ENCODE measurements around the gene GALC. TPM values are rescaled to one million over a fixed set of nuclear protein-coding genes. Genes with fewer than 3 reads are reported as not detected.

The GALC gene
- total RNA-seq, 1 donor from 2014 or later, result 33.3 TPM

GRCh38 chr14:87967496-87967895, 25.5 kb downstream of the GALC start:
- no peak for DNase-seq (ENCODE audit: low read depth)
- no peak for TF ChIP-seq CTCF (IDR thresholded peaks at IDR 0.05; ENCODE audit: insufficient read depth, low read length, poor library complexity, severe bottlenecking)

DNA sequence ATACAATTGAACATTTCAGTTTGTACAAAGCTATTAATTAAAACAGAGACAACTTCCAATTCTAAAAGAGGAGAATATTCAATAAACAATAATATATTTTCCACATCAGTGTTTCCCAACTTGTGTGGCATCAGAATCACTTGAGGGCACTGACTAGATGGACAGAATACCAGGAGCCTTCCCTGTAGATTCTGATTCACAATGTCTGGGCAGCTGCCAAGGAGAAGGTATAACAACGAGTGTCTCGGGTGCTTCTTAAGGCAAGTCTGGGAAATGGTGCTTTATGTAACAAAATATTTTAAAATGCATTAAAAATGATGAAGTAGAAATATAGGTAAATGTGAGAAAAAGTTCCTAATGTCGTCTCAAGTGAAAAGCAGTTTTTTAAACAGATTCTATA, 26.2 kb downstream of the GALC start:
- no peak overlapping the region for H3K4me3 ChIP-seq (ENCODE audit: low read depth, low read length)
- no peak for DNase-seq (ENCODE audit: low read depth)
- TF ChIP-seq CTCF (IDR thresholded peaks at IDR 0.05; ENCODE audit: insufficient read depth, low read length, poor library complexity, severe bottlenecking), result no peak

More at GRCh38 chr14:87967496-87967895, 25.5 kb downstream of the GALC start:
- Histone ChIP-seq H3K4me3 (ENCODE audit: low read depth, low read length) (no peak overlapping the region), H3K27me3 (ENCODE audit: control insufficient read depth, insufficient read depth, low read length) (no peaks in the 10 kb centered on the region), H3K36me3 (ENCODE audit: control insufficient read depth, insufficient read depth, low read length) (no peaks in the 10 kb centered on the region)

DNA sequence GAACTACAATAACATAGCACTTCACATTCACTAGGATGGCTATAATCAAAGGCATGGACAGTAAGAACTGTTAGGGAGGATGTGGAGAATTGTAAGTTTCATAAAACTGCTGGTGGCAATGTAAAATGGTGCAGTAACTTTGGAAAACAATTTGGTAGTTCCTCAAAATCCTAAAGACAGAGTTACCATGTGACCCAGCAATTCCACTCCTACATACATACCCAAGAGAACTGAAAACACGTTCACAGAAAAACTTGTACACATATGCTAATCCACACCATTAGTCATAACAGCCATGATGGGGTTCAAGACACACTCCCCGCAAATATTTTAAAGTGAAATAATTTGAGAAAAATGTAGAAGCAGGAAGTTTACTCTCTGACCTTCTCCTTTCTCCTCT, 31.7 kb downstream of the GALC start:
- H3K36me3 ChIP-seq (ENCODE audit: control insufficient read depth, insufficient read depth, low read length), result no peaks in the 10 kb centered on the region
- H3K27me3 ChIP-seq (ENCODE audit: control insufficient read depth, insufficient read depth, low read length), result no peaks in the 10 kb centered on the region
- no peak overlapping the region for H3K4me3 ChIP-seq (ENCODE audit: low read depth, low read length)
- no peak for TF ChIP-seq CTCF (IDR thresholded peaks at IDR 0.05; ENCODE audit: insufficient read depth, low read length, poor library complexity, severe bottlenecking)
- DNase-seq (ENCODE audit: low read depth), result no peak

More for the DNA sequence above, 26.2 kb downstream of the GALC start:
- Histone ChIP-seq H3K27me3 (ENCODE audit: control insufficient read depth, insufficient read depth, low read length) (no peaks in the 10 kb centered on the region), H3K36me3 (ENCODE audit: control insufficient read depth, insufficient read depth, low read length) (no peaks in the 10 kb centered on the region)

DNA sequence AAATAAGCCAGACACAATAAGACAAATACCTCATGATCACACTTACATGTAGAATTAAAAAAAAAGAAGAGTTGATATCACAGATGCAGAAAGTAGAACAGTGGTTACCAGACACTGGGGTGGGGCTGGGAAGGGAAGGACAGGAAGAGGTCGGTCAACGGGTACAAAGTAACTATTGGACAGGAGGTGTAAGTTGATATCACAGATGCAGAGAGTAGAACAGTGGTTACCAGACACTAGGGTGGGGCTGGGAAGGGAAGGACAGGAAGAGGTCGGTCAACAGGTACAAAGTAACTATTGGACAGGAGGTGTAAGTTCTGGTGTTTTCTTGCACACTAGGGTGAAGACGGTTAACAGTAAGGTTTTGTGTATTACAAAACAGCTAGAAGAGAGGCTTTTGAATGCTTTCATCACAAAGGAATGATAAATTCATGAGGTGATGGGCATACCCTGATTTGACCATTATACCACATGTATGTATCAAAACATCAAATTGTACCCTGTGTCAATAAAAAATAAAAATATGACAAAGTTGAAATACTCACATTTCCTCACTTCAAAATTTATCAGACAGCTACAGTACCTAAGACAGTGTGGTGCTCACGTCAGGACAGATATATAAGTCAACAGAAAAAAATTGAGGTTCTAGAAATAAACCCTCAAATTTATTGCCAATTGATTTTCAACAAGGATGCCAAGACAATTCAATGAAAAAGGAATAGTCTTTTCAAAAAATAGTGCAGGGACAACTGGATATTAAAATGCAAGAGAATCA, 32.8 kb downstream of the GALC start:
- H3K4me3 ChIP-seq (ENCODE audit: low read depth, low read length), result no peak overlapping the region
- TF ChIP-seq CTCF (IDR thresholded peaks at IDR 0.05; ENCODE audit: insufficient read depth, low read length, poor library complexity, severe bottlenecking), result no peak
- H3K27me3 ChIP-seq (ENCODE audit: control insufficient read depth, insufficient read depth, low read length), result no peaks in the 10 kb centered on the region

GRCh38 chr14:87955501-87955900, 37.5 kb downstream of the GALC start:
- TF ChIP-seq CTCF (IDR thresholded peaks at IDR 0.05; ENCODE audit: insufficient read depth, low read length, poor library complexity, severe bottlenecking), result no peak
- Histone ChIP-seq H3K4me3 (ENCODE audit: low read depth, low read length) (no peak overlapping the region), H3K27me3 (ENCODE audit: control insufficient read depth, insufficient read depth, low read length) (no peaks in the 10 kb centered on the region), H3K36me3 (ENCODE audit: control insufficient read depth, insufficient read depth, low read length) (no peaks in the 10 kb centered on the region)
- DNase-seq (ENCODE audit: low read depth), result no peak

More for the DNA sequence above, 32.8 kb downstream of the GALC start:
- no peak for DNase-seq (ENCODE audit: low read depth)
- H3K36me3 ChIP-seq (ENCODE audit: control insufficient read depth, insufficient read depth, low read length), result no peaks in the 10 kb centered on the region
